Activated CD4-positive, alpha-beta T cell treated with anti-CD3 and anti-CD28 coated beads, Interleukin-2, amount 50 U/mL, for 1 hour (primary cell): ENCODE results near the gene CNGA1.

Source experiments
- DNase-seq: peaks from one replicate; pipeline ENCODE4 v3.0.0-alpha.2; 2020

The CNGA1 gene

GRCh38 chr4:48016141-48017107 is at the start of gene CNGA1, which contains the start of gene NIPAL1:
Gene CNGA1, minus strand, starts transcription at chr4:48016681. Its CDS starts 63,992 bp downstream, at chr4:47952689.
Gene NIPAL1, plus strand, starts transcription at chr4:48016772. Its CDS starts 68 bp downstream, at chr4:48016840.
- peak; percentile 62 for DNase-seq

- no peak for DNase-seq
Observed at GRCh38 chr4:48065587-48066052, 49.1 kb upstream of the CNGA1 start.

GRCh38 chr4:48064349-48064748 is 47.9 kb upstream of the CNGA1 start:
- DNase-seq: no peak

- DNase-seq: no peak
Observed at GRCh38 chr4:48058617-48059530, 42.4 kb upstream of the CNGA1 start.

- no peak for DNase-seq
Observed at GRCh38 chr4:48051078-48051477, 34.6 kb upstream of the CNGA1 start.

GRCh38 chr4:48049483-48049882 is 33.0 kb upstream of the CNGA1 start:
- no peak for DNase-seq

GRCh38 chr4:48047896-48048295 is 31.4 kb upstream of the CNGA1 start:
- DNase-seq: no peak

GRCh38 chr4:48047421-48047844 is 31.0 kb upstream of the CNGA1 start:
- peak; percentile 47 for DNase-seq

- no peak for DNase-seq
Observed at GRCh38 chr4:48046059-48046458, 29.6 kb upstream of the CNGA1 start.

- no peak for DNase-seq
Observed at GRCh38 chr4:48044298-48044697, 27.8 kb upstream of the CNGA1 start.

GRCh38 chr4:48043504-48043903 is 27.0 kb upstream of the CNGA1 start:
- DNase-seq: no peak

GRCh38 chr4:48042979-48043461 is 26.5 kb upstream of the CNGA1 start:
- no peak for DNase-seq

- no peak for DNase-seq
Observed at GRCh38 chr4:48041535-48042137, 25.2 kb upstream of the CNGA1 start.

- no peak for DNase-seq
Observed at GRCh38 chr4:48039561-48039960, 23.1 kb upstream of the CNGA1 start.

GRCh38 chr4:48038666-48039065 is 22.2 kb upstream of the CNGA1 start:
- DNase-seq: no peak

GRCh38 chr4:48037117-48037462 is 20.6 kb upstream of the CNGA1 start:
- DNase-seq: no peak

- DNase-seq: no peak
Observed at GRCh38 chr4:48035952-48036351, 19.5 kb upstream of the CNGA1 start.

- peak; percentile 56 for DNase-seq
Observed at GRCh38 chr4:48033825-48034413, 17.4 kb upstream of the CNGA1 start.

- DNase-seq: no peak
Observed at GRCh38 chr4:48033412-48033811, 16.9 kb upstream of the CNGA1 start.

- DNase-seq: no peak
Observed at GRCh38 chr4:48032721-48033120, 16.2 kb upstream of the CNGA1 start.

- DNase-seq: no peak
Observed at GRCh38 chr4:48031802-48032525, 15.5 kb upstream of the CNGA1 start.

- DNase-seq: no peak
Observed at GRCh38 chr4:48030470-48030869, 14.0 kb upstream of the CNGA1 start.
